Upper lobe of left lung (tissue), 4 donors: Measurements from ENCODE around the gene NINJ2.

Experiments
- EP300 ChIP-seq, 4 donors: sonication (generic); formaldehyde crosslinking; IDR thresholded peaks; one replicate each; pipeline ENCODE4 v1.5.1; 2017; ENCODE audit warnings: antibody characterized with exemption in 4 of 4, control low read depth in 2 of 4
- POLR2A ChIP-seq, 4 donors: fragments of 450-650 bp; IDR thresholded peaks; one replicate each; pipeline ENCODE4 v1.5.1; 2016 to 2017; ENCODE audit warnings: antibody characterized with exemption in 4 of 4, mild to moderate bottlenecking in 2 of 4
- POLR2AphosphoS5 ChIP-seq, 2 donors: sonication (generic); formaldehyde crosslinking; IDR thresholded peaks; one replicate each; pipeline ENCODE4 v1.5.1; 2017; ENCODE audit warnings: antibody characterized with exemption in 2 of 2
- TF ChIP-seq, protein P1 (sequence below), 6 experiments: fragments of 450-650 bp in 4 of 6; fragments of 200-600 bp in 2 of 6; sonication (generic) in 2 of 6; IDR thresholded peaks; one replicate each; pipeline ENCODE4 v1.5.1; 2016 to 2019; ENCODE audit warnings: antibody characterized with exemption in 6 of 6

DNA sequence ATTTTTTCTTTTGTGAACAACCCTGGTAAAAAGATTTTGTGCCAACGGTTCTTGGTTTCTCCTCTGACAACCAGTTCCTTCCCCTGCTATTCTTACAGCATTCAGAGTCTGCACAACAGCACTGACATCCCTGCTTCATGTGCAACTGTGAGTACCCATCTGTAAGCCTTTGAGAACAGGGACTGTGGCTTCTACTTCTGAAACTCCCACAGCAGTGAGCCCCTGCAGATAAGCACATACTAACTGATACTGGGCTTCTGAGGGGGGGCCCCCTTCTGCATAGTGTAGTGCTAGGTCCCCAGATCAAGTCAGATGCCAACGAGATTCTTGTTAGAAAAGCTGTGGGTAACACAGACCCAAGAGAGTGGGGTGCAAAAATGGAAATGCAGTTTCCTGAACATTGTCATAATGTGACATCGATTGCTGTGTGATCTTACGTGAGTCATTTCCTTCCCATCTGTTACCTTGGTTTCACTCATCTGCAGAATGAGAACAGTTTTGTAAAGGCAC is 11.1 kb upstream of the NINJ2 start:
- TF ChIP-seq, protein P1, sequence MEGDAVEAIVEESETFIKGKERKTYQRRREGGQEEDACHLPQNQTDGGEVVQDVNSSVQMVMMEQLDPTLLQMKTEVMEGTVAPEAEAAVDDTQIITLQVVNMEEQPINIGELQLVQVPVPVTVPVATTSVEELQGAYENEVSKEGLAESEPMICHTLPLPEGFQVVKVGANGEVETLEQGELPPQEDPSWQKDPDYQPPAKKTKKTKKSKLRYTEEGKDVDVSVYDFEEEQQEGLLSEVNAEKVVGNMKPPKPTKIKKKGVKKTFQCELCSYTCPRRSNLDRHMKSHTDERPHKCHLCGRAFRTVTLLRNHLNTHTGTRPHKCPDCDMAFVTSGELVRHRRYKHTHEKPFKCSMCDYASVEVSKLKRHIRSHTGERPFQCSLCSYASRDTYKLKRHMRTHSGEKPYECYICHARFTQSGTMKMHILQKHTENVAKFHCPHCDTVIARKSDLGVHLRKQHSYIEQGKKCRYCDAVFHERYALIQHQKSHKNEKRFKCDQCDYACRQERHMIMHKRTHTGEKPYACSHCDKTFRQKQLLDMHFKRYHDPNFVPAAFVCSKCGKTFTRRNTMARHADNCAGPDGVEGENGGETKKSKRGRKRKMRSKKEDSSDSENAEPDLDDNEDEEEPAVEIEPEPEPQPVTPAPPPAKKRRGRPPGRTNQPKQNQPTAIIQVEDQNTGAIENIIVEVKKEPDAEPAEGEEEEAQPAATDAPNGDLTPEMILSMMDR (IDR thresholded peaks at IDR 0.05), result no peak
- TF ChIP-seq POLR2A (IDR thresholded peaks at IDR 0.05) (peak in 1 of 4 donors; percentile 25), EP300 (IDR thresholded peaks at IDR 0.05) (no peak), POLR2AphosphoS5 (IDR thresholded peaks at IDR 0.05) (no peak)
